ENCODE measurements around the gene HOXA3. TPM values are rescaled to one million over a fixed set of nuclear protein-coding genes. Genes with fewer than 3 reads are reported as not detected.

HOXA3 gene
- total RNA-seq, 1 donor from 2014 or later, result not detected

DNA sequence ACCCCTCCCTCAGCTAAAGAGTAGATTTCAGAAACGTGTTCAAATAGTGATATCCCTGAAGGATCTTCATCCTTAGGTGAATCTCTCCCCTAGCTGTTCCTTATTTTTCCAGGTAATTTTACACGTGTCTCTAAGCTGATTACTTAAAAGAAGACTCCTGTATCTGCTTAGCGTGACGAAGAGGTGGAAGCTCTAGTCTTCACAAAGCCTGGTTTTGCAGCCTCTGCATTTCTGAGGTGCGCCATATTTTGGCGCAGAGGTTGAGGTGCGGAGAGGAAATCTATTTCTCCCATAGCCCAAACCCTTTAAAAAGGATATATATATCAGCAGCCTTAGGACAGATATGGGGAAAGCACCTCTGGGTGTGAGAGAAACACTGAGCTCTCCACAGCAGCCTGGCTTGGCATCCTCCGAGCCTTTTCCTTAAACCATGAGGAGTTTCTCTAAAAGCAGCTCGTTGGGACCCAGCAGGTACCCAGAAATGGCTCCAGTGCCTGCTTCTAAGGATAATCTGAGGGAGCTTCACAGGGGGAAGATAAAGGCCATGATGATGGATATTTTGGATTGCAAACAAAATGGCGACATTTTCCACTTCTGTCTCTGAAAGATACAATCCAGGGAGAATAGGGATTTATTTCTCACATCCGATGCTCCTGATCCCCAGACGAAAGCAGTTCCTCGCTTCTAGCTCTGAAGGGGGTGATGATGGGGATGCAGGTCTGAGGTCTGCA is 46.9 kb downstream of the HOXA3 start:
- FAIRE-seq, result no peak
- peaks cover 69% of the 10 kb centered on the region for H3K27me3 ChIP-seq (ENCODE audit: insufficient read depth, low read length)
- no peak overlapping the region for H3K27ac Mint-ChIP-seq (ENCODE audit: unreplicated experiment)

DNA sequence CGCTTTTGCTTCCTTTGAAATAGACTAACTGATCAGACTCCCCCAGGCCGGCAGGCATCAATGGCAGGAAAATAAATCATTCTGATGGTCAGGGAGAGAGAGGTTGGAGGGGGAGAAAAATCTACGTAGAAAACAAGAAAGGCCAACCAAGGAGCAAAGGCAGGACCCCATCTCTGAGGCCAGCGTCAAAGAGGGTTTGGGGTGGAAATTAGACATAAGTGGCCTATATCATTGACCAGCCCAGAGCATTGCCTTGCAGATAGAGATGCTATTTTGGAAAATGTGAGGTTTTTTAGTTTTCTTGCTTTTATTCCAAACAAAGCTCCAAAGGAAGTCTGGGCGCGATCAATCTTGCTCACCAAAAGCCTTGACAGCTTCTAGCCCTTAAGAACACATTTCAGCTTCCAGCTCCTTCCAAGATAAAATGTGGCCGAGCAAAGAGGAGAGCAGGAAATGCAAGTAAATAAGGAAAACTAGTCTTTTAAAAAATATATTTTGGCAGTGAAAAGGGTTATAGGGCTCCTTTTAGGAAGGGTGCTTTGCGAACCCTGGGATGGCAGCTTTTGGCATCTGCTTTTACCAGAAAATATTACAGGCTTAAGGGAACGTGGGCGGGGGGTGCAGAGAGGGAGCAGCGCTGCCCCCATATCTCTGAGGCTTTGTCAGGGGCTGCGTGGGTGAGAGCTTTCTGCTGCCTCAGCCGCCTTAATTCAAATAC is 47.9 kb downstream of the HOXA3 start:
- Histone ChIP-seq H3K36me3 (ENCODE audit: insufficient read depth, low read length) (no peaks in the 10 kb centered on the region), H3K4me2 (ENCODE audit: low read length) (peak overlapping the region; percentile 91), H3K9me3 (ENCODE audit: insufficient read depth, low read depth, low read length) (no peaks in the 10 kb centered on the region), H2AFZ (ENCODE audit: low read depth, low read length) (no peak overlapping the region), H3K79me2 (ENCODE audit: insufficient read depth, low read length) (peaks cover 26% of the 10 kb centered on the region), H4K20me1 (ENCODE audit: insufficient read depth, low read length) (no peaks in the 10 kb centered on the region), H3K4me1 (ENCODE audit: insufficient read depth, low read length) (peaks cover 36% of the 10 kb centered on the region), H3K27me3 (ENCODE audit: insufficient read depth, low read length) (peaks cover 73% of the 10 kb centered on the region), H3K9ac (ENCODE audit: low read length) (peak overlapping the region; percentile 68), H3K27ac (ENCODE audit: low read depth, low read length) (peak overlapping the region; percentile 27), H3K4me3 (ENCODE audit: insufficient read depth, low read depth, low read length) (no peak overlapping the region)
- TF ChIP-seq EZH2 (IDR thresholded peaks at IDR 0.05; ENCODE audit: insufficient read depth, low read length), result no peak
- TF ChIP-seq, protein P1, sequence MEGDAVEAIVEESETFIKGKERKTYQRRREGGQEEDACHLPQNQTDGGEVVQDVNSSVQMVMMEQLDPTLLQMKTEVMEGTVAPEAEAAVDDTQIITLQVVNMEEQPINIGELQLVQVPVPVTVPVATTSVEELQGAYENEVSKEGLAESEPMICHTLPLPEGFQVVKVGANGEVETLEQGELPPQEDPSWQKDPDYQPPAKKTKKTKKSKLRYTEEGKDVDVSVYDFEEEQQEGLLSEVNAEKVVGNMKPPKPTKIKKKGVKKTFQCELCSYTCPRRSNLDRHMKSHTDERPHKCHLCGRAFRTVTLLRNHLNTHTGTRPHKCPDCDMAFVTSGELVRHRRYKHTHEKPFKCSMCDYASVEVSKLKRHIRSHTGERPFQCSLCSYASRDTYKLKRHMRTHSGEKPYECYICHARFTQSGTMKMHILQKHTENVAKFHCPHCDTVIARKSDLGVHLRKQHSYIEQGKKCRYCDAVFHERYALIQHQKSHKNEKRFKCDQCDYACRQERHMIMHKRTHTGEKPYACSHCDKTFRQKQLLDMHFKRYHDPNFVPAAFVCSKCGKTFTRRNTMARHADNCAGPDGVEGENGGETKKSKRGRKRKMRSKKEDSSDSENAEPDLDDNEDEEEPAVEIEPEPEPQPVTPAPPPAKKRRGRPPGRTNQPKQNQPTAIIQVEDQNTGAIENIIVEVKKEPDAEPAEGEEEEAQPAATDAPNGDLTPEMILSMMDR (IDR thresholded peaks at IDR 0.05; ENCODE audit: insufficient read depth, low read depth, low read length), result no peak
- FAIRE-seq, result no peak
- Mint-ChIP-seq H3K4me3 (ENCODE audit: unreplicated experiment) (no peak overlapping the region), H3K9me3 (ENCODE audit: unreplicated experiment) (peaks cover 39% of the 10 kb centered on the region), H3K27me3 (ENCODE audit: low read depth, unreplicated experiment) (peaks cover 91% of the 10 kb centered on the region), H3K36me3 (ENCODE audit: low read depth, unreplicated experiment) (peaks cover 3% of the 10 kb centered on the region), H3K27ac (ENCODE audit: unreplicated experiment) (no peak overlapping the region), H3K4me1 (ENCODE audit: low read depth, unreplicated experiment) (no peaks in the 10 kb centered on the region)
- peak; percentile 89 for DNase-seq (ENCODE audit: low read depth)

More for the DNA sequence above, 46.9 kb downstream of the HOXA3 start:
- Histone ChIP-seq H3K4me2 (ENCODE audit: low read length) (peak overlapping the region; percentile 91), H3K9me3 (ENCODE audit: insufficient read depth, low read depth, low read length) (no peaks in the 10 kb centered on the region), H3K4me1 (ENCODE audit: insufficient read depth, low read length) (peaks cover 42% of the 10 kb centered on the region), H3K36me3 (ENCODE audit: insufficient read depth, low read length) (no peaks in the 10 kb centered on the region), H3K79me2 (ENCODE audit: insufficient read depth, low read length) (peaks cover 24% of the 10 kb centered on the region), H4K20me1 (ENCODE audit: insufficient read depth, low read length) (no peaks in the 10 kb centered on the region), H3K4me3 (ENCODE audit: insufficient read depth, low read depth, low read length) (peak overlapping the region; percentile 1), H3K9ac (ENCODE audit: low read length) (peak overlapping the region; percentile 68), H2AFZ (ENCODE audit: low read depth, low read length) (no peak overlapping the region), H3K27ac (ENCODE audit: low read depth, low read length) (peak overlapping the region; percentile 65)
- Mint-ChIP-seq H3K4me3 (ENCODE audit: unreplicated experiment) (no peak overlapping the region), H3K27me3 (ENCODE audit: low read depth, unreplicated experiment) (peaks cover 88% of the 10 kb centered on the region), H3K4me1 (ENCODE audit: low read depth, unreplicated experiment) (no peaks in the 10 kb centered on the region), H3K9me3 (ENCODE audit: unreplicated experiment) (peaks cover 41% of the 10 kb centered on the region), H3K36me3 (ENCODE audit: low read depth, unreplicated experiment) (peaks cover 6% of the 10 kb centered on the region)
- peak; percentile 32 for DNase-seq (ENCODE audit: low read depth)
- TF ChIP-seq, protein P1 (IDR thresholded peaks at IDR 0.05; ENCODE audit: insufficient read depth, low read depth, low read length), result no peak
- no peak for TF ChIP-seq EZH2 (IDR thresholded peaks at IDR 0.05; ENCODE audit: insufficient read depth, low read length)
